ENCODE measurements around the gene RPL41.

RPL41 gene

GRCh38 chr12:56141946-56142784, 25.7 kb downstream of the RPL41 start:
- peaks cover 28 to 39% of the 10 kb centered on the region in 2 experiments for H3K4me1 ChIP-seq (ENCODE audit: control insufficient read depth in 1 of 2, insufficient read depth in 1 of 2, low read depth in 1 of 2, low read length in 1 of 2)
- H3K27me3 ChIP-seq, result no peaks in the 10 kb centered on the region
- peak overlapping the region; percentile 17 to 39 for H3K4me3 ChIP-seq (ENCODE audit: low read depth in 1 of 2, low read length in 1 of 2)
- no peaks in the 10 kb centered on the region for H3K9me3 ChIP-seq
- H3K36me3 ChIP-seq, result peaks cover 14% of the 10 kb centered on the region
- H3K27ac ChIP-seq, result peak overlapping the region; percentile 87
- no peak for TF ChIP-seq CTCF (IDR thresholded peaks at IDR 0.05)

GRCh38 chr12:56143217-56143616, 26.8 kb downstream of the RPL41 start:
- Histone ChIP-seq H3K9me3 (no peaks in the 10 kb centered on the region), H3K36me3 (peaks cover 3% of the 10 kb centered on the region), H3K4me1 (ENCODE audit: control insufficient read depth in 1 of 2, insufficient read depth in 1 of 2, low read depth in 1 of 2, low read length in 1 of 2) (peaks cover 28 to 39% of the 10 kb centered on the region in 2 experiments)

GRCh38 chr12:56143870-56144269, 27.4 kb downstream of the RPL41 start:
- H3K4me3 ChIP-seq (ENCODE audit: low read depth in 1 of 2, low read length in 1 of 2), result no peak overlapping the region
- no peaks in the 10 kb centered on the region for H3K27me3 ChIP-seq
- H3K4me1 ChIP-seq (ENCODE audit: control insufficient read depth in 1 of 2, insufficient read depth in 1 of 2, low read depth in 1 of 2, low read length in 1 of 2), result peaks cover 28 to 39% of the 10 kb centered on the region in 2 experiments
- peak overlapping the region; percentile 87 for H3K27ac ChIP-seq
- no peaks in the 10 kb centered on the region for H3K36me3 ChIP-seq
- TF ChIP-seq CTCF (IDR thresholded peaks at IDR 0.05), result no peak
- H3K9me3 ChIP-seq, result no peaks in the 10 kb centered on the region

More at GRCh38 chr12:56143217-56143616, 26.8 kb downstream of the RPL41 start:
- no peak for TF ChIP-seq CTCF (IDR thresholded peaks at IDR 0.05)
- H3K27ac ChIP-seq, result peak overlapping the region; percentile 87
- no peaks in the 10 kb centered on the region for H3K27me3 ChIP-seq
- H3K4me3 ChIP-seq (ENCODE audit: low read depth in 1 of 2, low read length in 1 of 2), result peak overlapping the region in 1 of 2 experiments; percentile 40

- TF ChIP-seq CTCF (IDR thresholded peaks at IDR 0.05), result no peak
- Histone ChIP-seq H3K4me3 (ENCODE audit: low read depth in 1 of 2, low read length in 1 of 2) (no peak overlapping the region), H3K4me1 (ENCODE audit: control insufficient read depth in 1 of 2, insufficient read depth in 1 of 2, low read depth in 1 of 2, low read length in 1 of 2) (peaks cover 31 to 41% of the 10 kb centered on the region in 2 experiments), H3K36me3 (no peaks in the 10 kb centered on the region), H3K27me3 (no peaks in the 10 kb centered on the region), H3K27ac (no peak overlapping the region), H3K9me3 (no peaks in the 10 kb centered on the region)
Observed at GRCh38 chr12:56145217-56145616, 28.8 kb downstream of the RPL41 start.

GRCh38 chr12:56146492-56147460, 30.3 kb downstream of the RPL41 start:
- Histone ChIP-seq H3K9me3 (no peaks in the 10 kb centered on the region), H3K4me3 (ENCODE audit: low read depth in 1 of 2, low read length in 1 of 2) (no peak overlapping the region), H3K27ac (no peak overlapping the region), H3K4me1 (ENCODE audit: control insufficient read depth in 1 of 2, insufficient read depth in 1 of 2, low read depth in 1 of 2, low read length in 1 of 2) (peaks cover 44 to 46% of the 10 kb centered on the region in 2 experiments), H3K36me3 (no peaks in the 10 kb centered on the region), H3K27me3 (no peaks in the 10 kb centered on the region)
- TF ChIP-seq CTCF (IDR thresholded peaks at IDR 0.05), result no peak

All from neutrophil (primary cell).